Progenitor cell of endocrine pancreas (in vitro differentiated cells): ENCODE measurements around the gene OR10A4. TPM values are rescaled to one million over a fixed set of nuclear protein-coding genes. Genes with fewer than 3 reads are reported as not detected.

Source experiments
- DNase-seq: peaks from one replicate; pipeline ENCODE4 v3.0.0; 2021; ENCODE audit warnings: low spot score; ENCODE audit not compliant: unreplicated experiment
- H3K27ac Mint-ChIP-seq: 2 replicates; pipeline ENCODE4 v1.8.0; 2021; ENCODE audit warnings: mild to moderate bottlenecking, moderate library complexity, mixed read lengths
- H3K27me3 Mint-ChIP-seq: 2 replicates; pipeline ENCODE4 v1.8.0; 2021; ENCODE audit warnings: mixed read lengths
- H3K36me3 Mint-ChIP-seq: 2 replicates; pipeline ENCODE4 v1.8.0; 2022; ENCODE audit warnings: mixed read lengths; ENCODE audit not compliant: insufficient read depth
- H3K4me1 Mint-ChIP-seq: 2 replicates; pipeline ENCODE4 v1.8.0; 2021; ENCODE audit warnings: low read depth, mixed read lengths
- H3K4me3 Mint-ChIP-seq: 2 replicates; pipeline ENCODE4 v1.8.0; 2021; ENCODE audit warnings: low read depth, mild to moderate bottlenecking, moderate library complexity, mixed read lengths
- H3K9me3 Mint-ChIP-seq: 2 replicates; pipeline ENCODE4 v1.8.0; 2021; ENCODE audit warnings: low read depth, mixed read lengths
- CTCF ChIP-seq: fragments of 200-600 bp; sonication (generic); IDR thresholded peaks from one replicate; pipeline ENCODE4 v1.5.0; 2021; ENCODE audit warnings: antibody characterized with exemption, mild to moderate bottlenecking; ENCODE audit not compliant: unreplicated experiment
- total RNA-seq: library from RNA; stranded (reverse); gene quantifications from 2 replicates; pipeline ENCODE4 v1.2.1, GENCODE V29; 2021

The OR10A4 gene
- total RNA-seq, 1 donor from 2014 or later = not detected

- no peak overlapping the region for H3K4me3 Mint-ChIP-seq
- H3K27ac Mint-ChIP-seq = no peak overlapping the region
- TF ChIP-seq CTCF = no peak
- no peaks in the 10 kb centered on the region for H3K9me3 Mint-ChIP-seq
- DNase-seq = no peak
- H3K27me3 Mint-ChIP-seq = no peaks in the 10 kb centered on the region
- H3K4me1 Mint-ChIP-seq = no peaks in the 10 kb centered on the region
- no peaks in the 10 kb centered on the region for H3K36me3 Mint-ChIP-seq
Measured at GRCh38 chr11:6919698-6920097, 43.3 kb downstream of the OR10A4 start.

- Mint-ChIP-seq H3K27ac (no peak within 1 kb of the TSS), H3K9me3 (no peaks in the 10 kb centered on the region), H3K4me3 (no peak within 1 kb of the TSS), H3K4me1 (no peaks in the 10 kb centered on the region), H3K36me3 (no peaks in the 10 kb centered on the region), H3K27me3 (no peaks in the 10 kb centered on the region)
- no peak for DNase-seq
- TF ChIP-seq CTCF = no peak
Measured at GRCh38 chr11:6920702-6921101, 44.3 kb downstream of the OR10A4 start, which contains the start of gene OR2D3. Gene OR2D3 (plus strand): TSS chr11:6921002. CDS start chr11:6921002, 0 bp downstream.

GRCh38 chr11:6925007-6925577, 48.7 kb downstream of the OR10A4 start:
- no peak for DNase-seq
- H3K9me3 Mint-ChIP-seq = no peaks in the 10 kb centered on the region
- no peak overlapping the region for H3K27ac Mint-ChIP-seq
- H3K4me1 Mint-ChIP-seq = peaks cover 7% of the 10 kb centered on the region
- no peaks in the 10 kb centered on the region for H3K36me3 Mint-ChIP-seq
- no peaks in the 10 kb centered on the region for H3K27me3 Mint-ChIP-seq
- peak overlapping the region; percentile 94 for H3K4me3 Mint-ChIP-seq
- no peak for TF ChIP-seq CTCF

- no peaks in the 10 kb centered on the region for H3K9me3 Mint-ChIP-seq
- no peaks in the 10 kb centered on the region for H3K27me3 Mint-ChIP-seq
- no peak for TF ChIP-seq CTCF
- peaks cover 7% of the 10 kb centered on the region for H3K4me1 Mint-ChIP-seq
- H3K36me3 Mint-ChIP-seq = no peaks in the 10 kb centered on the region
- peak overlapping the region; percentile 94 for H3K4me3 Mint-ChIP-seq
- peak overlapping the region; percentile 93 for H3K27ac Mint-ChIP-seq
- DNase-seq = no peak
Measured at GRCh38 chr11:6925636-6926207, 49.3 kb downstream of the OR10A4 start.

- Mint-ChIP-seq H3K27ac (peak within 1 kb of the TSS; percentile 93), H3K27me3 (no peaks in the 10 kb centered on the region), H3K9me3 (no peaks in the 10 kb centered on the region), H3K4me3 (peak within 1 kb of the TSS; percentile 94), H3K4me1 (peaks cover 7% of the 10 kb centered on the region), H3K36me3 (no peaks in the 10 kb centered on the region)
- peak; percentile 62 for DNase-seq
- no peak for TF ChIP-seq CTCF
Measured at GRCh38 chr11:6926208-6927029, 50.0 kb downstream of the OR10A4 start, which contains the start of gene ZNF215. Gene ZNF215 (plus strand): TSS chr11:6926426. CDS start chr11:6932273, 5,847 bp downstream.
